ENCODE results near the gene WDR7. TPM values are rescaled to one million over a fixed set of nuclear protein-coding genes. Genes with fewer than 3 reads are reported as not detected.

WDR7 gene
- total RNA-seq, 1 experiment from 2014 or later, result 7.8 TPM

DNA sequence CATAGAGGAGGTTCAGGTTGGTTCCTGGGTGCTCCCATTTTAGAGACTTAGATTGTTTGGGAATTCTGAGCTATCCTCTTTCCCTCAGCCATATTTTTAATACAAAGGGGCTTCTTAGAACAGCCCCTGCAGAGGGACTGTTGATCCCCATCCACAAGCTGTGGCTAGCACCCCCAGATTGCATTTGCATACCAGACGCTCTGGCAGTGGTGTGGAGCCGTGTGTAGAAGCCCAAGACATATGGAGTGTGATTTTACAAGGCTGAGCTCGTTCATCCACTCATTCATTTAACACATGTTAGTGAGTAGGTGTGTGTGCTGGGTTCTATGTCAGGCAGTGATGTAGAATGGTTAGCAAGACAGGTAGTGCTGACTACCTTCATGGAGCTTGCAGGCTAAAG, 329.0 kb downstream of the WDR7 start:
- TF ChIP-seq, protein P1, sequence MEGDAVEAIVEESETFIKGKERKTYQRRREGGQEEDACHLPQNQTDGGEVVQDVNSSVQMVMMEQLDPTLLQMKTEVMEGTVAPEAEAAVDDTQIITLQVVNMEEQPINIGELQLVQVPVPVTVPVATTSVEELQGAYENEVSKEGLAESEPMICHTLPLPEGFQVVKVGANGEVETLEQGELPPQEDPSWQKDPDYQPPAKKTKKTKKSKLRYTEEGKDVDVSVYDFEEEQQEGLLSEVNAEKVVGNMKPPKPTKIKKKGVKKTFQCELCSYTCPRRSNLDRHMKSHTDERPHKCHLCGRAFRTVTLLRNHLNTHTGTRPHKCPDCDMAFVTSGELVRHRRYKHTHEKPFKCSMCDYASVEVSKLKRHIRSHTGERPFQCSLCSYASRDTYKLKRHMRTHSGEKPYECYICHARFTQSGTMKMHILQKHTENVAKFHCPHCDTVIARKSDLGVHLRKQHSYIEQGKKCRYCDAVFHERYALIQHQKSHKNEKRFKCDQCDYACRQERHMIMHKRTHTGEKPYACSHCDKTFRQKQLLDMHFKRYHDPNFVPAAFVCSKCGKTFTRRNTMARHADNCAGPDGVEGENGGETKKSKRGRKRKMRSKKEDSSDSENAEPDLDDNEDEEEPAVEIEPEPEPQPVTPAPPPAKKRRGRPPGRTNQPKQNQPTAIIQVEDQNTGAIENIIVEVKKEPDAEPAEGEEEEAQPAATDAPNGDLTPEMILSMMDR (IDR thresholded peaks at IDR 0.05; ENCODE audit: insufficient read depth in 1 of 2, low read depth in 1 of 2, low read length in 1 of 2, severe bottlenecking in 1 of 2, unreplicated experiment in 1 of 2), result no peak
- H3K27ac Mint-ChIP-seq (ENCODE audit: unreplicated experiment), result no peak overlapping the region
- Histone ChIP-seq H3K4me3 (ENCODE audit: low read depth, low read length) (no peak overlapping the region), H3K9me3 (no peaks in the 10 kb centered on the region), H3K4me1 (no peaks in the 10 kb centered on the region), H3K36me3 (ENCODE audit: control insufficient read depth, insufficient read depth, low read length) (no peaks in the 10 kb centered on the region), H3K27me3 (replicated peaks; ENCODE audit: control insufficient read depth, insufficient read depth, low read length) (no peaks in the 10 kb centered on the region)
- H3K9me3 Mint-ChIP-seq (ENCODE audit: unreplicated experiment), result no peaks in the 10 kb centered on the region
- H3K4me1 Mint-ChIP-seq (ENCODE audit: low read depth, unreplicated experiment), result no peaks in the 10 kb centered on the region
- H3K4me3 Mint-ChIP-seq (ENCODE audit: unreplicated experiment), result no peak overlapping the region
- DNase-seq, result no peak
- ChIA-PET CTCF (no interaction called here), POLR2A (no interaction called here)
- intact Hi-C loops (cut with micrococcal nuclease; ENCODE audit: unreplicated experiment), result no loop called here
- no peaks in the 10 kb centered on the region for H3K36me3 Mint-ChIP-seq (ENCODE audit: insufficient read depth, unreplicated experiment)
- BruUV-seq (replicated peaks), result no TSS peak
- no peaks in the 10 kb centered on the region for H3K27me3 Mint-ChIP-seq (ENCODE audit: insufficient read depth, unreplicated experiment)

DNA sequence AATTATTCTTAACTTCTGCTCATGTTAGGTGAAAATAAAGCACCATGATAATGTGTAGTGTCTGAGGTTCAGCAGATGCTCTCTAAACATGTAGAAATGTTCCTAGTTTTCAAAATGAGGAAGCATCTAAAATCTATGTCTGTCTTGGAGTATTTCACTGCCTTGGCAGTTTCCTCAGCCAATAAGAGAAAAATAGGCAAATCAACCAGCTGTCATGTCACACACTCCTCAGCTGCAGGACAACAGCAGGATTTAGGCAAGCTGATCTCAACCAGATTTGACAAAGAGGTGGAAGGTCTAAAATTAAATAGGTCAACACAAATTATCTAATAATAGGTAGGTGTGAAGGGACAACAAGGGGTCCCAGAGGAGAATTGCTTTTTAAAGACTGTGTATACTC, 331.6 kb downstream of the WDR7 start:
- Mint-ChIP-seq H3K4me1 (ENCODE audit: low read depth, unreplicated experiment) (no peaks in the 10 kb centered on the region), H3K36me3 (ENCODE audit: insufficient read depth, unreplicated experiment) (no peaks in the 10 kb centered on the region), H3K4me3 (ENCODE audit: unreplicated experiment) (no peak overlapping the region), H3K27me3 (ENCODE audit: insufficient read depth, unreplicated experiment) (no peaks in the 10 kb centered on the region), H3K9me3 (ENCODE audit: unreplicated experiment) (no peaks in the 10 kb centered on the region), H3K27ac (ENCODE audit: unreplicated experiment) (no peak overlapping the region)
- Histone ChIP-seq H3K36me3 (ENCODE audit: control insufficient read depth, insufficient read depth, low read length) (no peaks in the 10 kb centered on the region), H3K4me1 (no peaks in the 10 kb centered on the region), H3K4me3 (ENCODE audit: low read depth, low read length) (no peak overlapping the region), H3K9me3 (no peaks in the 10 kb centered on the region), H3K27me3 (replicated peaks; ENCODE audit: control insufficient read depth, insufficient read depth, low read length) (no peaks in the 10 kb centered on the region)
- CTCF ChIA-PET, result no interaction called here
- TF ChIP-seq, protein P1 (IDR thresholded peaks at IDR 0.05; ENCODE audit: insufficient read depth in 1 of 2, low read depth in 1 of 2, low read length in 1 of 2, severe bottlenecking in 1 of 2, unreplicated experiment in 1 of 2), result no peak
- DNase-seq, result no peak
- intact Hi-C loops (cut with micrococcal nuclease; ENCODE audit: unreplicated experiment), result no loop called here
- POLR2A ChIA-PET, result no interaction called here
- BruUV-seq (replicated peaks), result no TSS peak

DNA sequence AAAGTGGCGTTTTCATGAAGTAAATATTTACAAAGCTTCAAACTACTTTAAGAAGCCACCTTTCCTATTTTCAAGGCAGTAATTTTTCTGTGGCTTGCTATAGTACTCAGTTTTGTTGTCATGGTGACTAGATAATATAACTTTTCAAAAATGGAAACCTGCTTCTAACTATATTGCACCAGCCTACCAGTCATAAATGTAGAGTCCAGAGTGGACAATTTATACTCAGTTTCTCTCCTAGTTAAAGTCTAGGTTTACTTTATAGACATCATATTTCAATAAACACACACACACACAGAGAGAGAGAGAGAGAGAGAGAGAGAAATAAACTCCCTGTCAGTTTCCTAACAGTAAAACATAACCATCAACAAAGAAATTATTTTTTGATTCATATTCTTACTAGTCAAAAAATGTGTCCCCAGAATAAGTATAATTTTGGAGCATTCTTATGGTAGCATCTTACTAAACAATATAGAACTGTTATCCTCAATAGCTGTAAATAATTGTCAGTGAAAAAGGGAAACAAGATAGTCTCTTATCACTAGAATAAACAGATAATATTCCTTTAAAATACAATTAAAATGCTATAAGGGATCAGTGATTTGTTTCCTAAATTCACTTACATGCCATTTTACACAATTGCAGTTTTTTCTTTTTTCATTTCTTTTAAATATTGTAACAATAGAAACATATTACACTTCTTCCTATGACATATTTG, 332.3 kb downstream of the WDR7 start:
- Mint-ChIP-seq H3K27me3 (ENCODE audit: insufficient read depth, unreplicated experiment) (no peaks in the 10 kb centered on the region), H3K4me3 (ENCODE audit: unreplicated experiment) (no peak overlapping the region), H3K36me3 (ENCODE audit: insufficient read depth, unreplicated experiment) (no peaks in the 10 kb centered on the region), H3K9me3 (ENCODE audit: unreplicated experiment) (no peaks in the 10 kb centered on the region), H3K4me1 (ENCODE audit: low read depth, unreplicated experiment) (no peaks in the 10 kb centered on the region), H3K27ac (ENCODE audit: unreplicated experiment) (no peak overlapping the region)
- H3K9me3 ChIP-seq, result no peaks in the 10 kb centered on the region
- ChIA-PET POLR2A (no interaction called here), CTCF (no interaction called here)
- H3K27me3 ChIP-seq (replicated peaks; ENCODE audit: control insufficient read depth, insufficient read depth, low read length), result no peaks in the 10 kb centered on the region
- intact Hi-C loops (cut with micrococcal nuclease; ENCODE audit: unreplicated experiment), result no loop called here
- TF ChIP-seq, protein P1 (IDR thresholded peaks at IDR 0.05; ENCODE audit: insufficient read depth in 1 of 2, low read depth in 1 of 2, low read length in 1 of 2, severe bottlenecking in 1 of 2, unreplicated experiment in 1 of 2), result no peak
- H3K36me3 ChIP-seq (ENCODE audit: control insufficient read depth, insufficient read depth, low read length), result no peaks in the 10 kb centered on the region
- no peak for DNase-seq
- no peak overlapping the region for H3K4me3 ChIP-seq (ENCODE audit: low read depth, low read length)
- no TSS peak for BruUV-seq (replicated peaks)
- no peaks in the 10 kb centered on the region for H3K4me1 ChIP-seq
